GM18870 (cell line): ENCODE measurements around the gene ISM2.
"Not testable (repeated sequence)": the region's sequence is repeated elsewhere in the genome, so short reads cannot be mapped to it uniquely, and the experiment has no call there.

Experiments
- ATAC-seq: cut with Tn5 transposase; IDR thresholded peaks from one replicate; pipeline ENCODE4 v1.9.1; 2021; ENCODE audit warnings: moderate library complexity; ENCODE audit not compliant: unreplicated experiment

The ISM2 gene

DNA sequence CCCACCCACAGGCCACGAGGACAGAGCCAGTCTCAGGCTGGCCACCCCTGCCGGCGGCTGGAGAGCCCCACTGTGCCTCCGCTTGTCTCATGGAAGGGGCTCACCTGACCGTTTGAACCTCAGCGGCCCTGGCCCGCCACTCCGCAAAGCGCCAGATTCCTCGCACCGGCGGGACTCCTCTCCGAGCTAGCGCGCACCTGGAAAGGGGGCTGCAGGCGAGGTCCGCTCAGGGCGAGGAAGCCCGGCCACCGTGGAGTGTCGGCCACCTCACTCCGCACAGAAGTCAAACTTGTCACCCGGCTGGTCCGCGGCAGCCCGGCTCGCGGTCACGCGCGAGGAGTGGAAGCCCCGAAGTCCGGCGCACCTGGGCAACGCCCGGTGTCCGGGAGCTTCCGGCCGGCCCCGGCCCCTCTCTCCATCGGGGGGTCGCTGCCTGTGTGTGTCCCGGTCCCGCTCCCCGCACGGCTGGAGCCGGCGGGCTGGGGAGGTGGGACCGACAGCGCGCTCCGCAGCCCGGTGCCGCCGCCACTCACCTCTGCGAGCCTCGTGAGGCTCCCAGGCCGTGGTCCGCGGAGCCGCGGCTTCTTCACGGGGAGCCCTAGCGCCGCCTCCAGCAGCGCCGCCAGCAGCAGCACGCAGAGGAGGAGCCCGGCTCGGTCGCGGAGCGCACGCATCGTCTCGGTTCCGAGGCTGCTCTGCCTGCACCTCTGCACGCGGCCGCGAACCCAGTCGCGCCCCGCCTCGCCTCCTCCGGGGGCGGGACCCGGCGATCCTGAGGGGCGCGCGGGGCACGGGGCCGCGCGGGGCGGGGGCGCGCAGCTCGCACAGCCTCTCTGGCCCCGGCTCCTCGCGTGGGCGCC lies at the start of gene ISM2:
TSS of gene ISM2 (minus strand) at position 697 of the 860 bp plus-strand sequence. CDS start at position 674, 23 bp downstream.
- ATAC-seq = no peak

DNA sequence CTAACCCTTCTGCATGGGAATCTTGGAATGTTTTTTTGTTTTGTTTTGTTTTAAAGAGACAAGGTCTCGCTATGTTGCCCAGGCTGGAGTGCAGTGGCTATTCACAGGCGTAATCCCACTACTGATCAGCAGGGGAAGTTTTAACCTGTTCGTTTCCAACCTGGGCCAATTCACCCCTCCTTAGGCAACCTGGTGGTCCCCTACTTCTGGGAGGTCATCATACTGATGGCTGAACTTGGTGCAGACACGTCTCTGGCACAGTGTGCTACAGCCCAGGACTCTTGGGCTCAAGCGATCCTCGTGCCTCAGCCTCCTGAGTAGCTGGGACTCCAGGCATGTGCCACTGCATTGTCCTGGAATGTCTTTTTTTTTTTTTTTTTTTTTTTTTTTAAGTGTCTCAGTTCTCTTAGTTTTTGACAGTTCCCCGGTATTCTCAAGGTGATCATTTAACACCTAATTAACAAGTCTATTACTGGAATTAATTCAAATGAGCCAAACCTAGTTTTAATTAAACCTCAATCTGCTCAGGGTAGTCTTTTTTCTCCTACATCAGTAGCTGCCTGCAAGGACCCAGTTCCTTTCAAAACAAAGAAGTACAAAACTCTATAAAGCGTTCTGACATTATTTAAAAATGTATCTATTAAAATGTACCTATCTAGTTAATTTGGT lies 49.0 kb upstream of the ISM2 start:
- no peak for ATAC-seq

- not testable (repeated sequence) for ATAC-seq
Measured at GRCh38 chr14:77545171-77545570, 46.6 kb upstream of the ISM2 start.

DNA sequence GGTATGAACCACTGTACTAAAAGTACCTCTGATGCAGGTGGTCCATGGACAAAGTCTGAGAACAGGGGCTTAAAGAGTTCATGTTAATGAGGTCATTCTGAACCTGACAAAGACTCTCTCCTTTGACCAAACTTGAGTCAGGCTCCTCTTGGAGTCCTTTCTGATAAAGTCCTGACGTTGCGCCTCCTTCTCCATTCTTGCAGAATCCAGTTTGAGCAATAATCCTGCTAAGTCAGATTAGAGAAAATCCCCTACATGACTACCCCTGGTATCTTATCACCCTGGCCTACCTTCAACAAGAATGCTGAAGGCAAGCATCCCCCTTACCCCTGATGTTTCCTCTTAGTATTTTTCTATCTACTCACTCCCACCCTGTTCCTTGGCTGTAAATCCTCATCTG lies 46.0 kb upstream of the ISM2 start:
- no peak for ATAC-seq

- ATAC-seq = no peak
Measured at GRCh38 chr14:77543637-77544334, 45.2 kb upstream of the ISM2 start.

DNA sequence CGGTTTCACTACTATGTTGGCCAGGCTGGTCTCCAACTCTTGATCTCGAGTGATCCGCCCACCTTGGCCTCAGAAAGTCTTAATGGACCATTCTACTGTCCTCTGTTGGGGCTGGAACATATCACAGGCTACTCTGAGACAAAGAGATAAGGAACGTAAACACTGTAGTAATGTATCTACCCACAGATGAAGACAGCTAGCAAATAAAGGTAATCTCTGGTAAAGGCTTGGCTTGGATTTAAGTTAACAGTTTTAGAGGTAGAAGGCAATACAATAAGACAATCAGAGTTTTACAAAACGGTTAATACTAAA lies 44.6 kb upstream of the ISM2 start:
- ATAC-seq = no peak

GRCh38 chr14:77542421-77543239 lies 44.0 kb upstream of the ISM2 start:
- ATAC-seq = no peak

- peak; percentile 81 for ATAC-seq
Measured at GRCh38 chr14:77541905-77542304, 43.3 kb upstream of the ISM2 start.

DNA sequence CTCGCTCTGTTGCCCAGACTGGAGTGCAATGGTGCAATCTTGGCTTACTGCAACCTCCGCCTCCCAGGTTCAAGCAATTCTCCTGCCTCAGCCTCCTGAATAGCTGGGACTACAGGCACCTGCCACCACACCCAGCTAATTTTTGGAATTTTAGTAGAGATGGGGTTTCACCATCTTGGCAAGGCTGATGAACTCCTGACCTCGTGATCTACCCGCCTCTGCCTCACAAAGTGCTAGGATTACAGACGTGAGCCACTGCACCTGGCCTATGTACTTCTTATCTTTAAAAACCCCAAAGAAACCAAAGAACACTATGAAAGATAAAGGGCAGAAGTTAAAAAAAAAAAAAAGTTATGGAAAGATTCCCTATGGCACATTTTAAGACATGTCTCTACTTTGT lies 38.3 kb upstream of the ISM2 start:
- not testable (repeated sequence) for ATAC-seq

GRCh38 chr14:77531071-77531470 lies 32.5 kb upstream of the ISM2 start:
- no peak for ATAC-seq

DNA sequence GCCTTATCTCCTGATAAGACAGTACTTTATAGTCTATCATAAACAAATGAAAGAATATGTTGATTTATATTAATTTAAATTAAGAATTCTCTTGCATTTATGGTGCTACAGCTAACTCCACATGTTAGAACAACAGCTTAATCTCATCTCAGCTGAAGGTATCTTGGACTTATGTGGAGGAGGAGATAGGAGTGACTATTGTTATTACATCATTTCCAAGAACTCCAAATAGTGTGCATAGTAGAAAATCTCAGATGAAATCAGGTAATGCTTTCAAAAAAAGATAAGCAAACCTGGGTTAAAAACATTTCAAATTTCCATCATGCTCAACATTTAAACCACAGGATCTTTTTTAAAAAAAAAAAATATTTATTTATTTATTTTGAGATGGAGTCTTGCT lies 31.3 kb upstream of the ISM2 start:
- ATAC-seq = no peak

DNA sequence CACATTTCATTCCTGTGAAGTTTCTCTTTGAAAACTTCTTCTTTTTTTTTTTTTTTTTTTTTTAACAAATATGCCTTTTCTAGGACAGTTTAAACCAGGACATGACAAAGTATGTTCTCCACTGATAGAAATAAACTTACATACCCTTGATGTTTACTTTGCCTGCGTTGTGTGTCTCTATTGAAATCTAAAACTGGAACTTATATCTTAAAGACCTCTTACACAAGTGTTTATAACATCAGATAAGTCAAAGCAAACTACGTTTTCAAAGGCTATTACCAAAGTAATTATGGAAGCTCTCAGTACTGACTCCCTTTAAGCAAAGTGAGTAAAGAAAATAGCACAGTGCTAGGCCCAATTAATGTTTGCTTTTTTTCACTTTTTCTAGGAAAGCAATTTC lies 30.6 kb upstream of the ISM2 start:
- ATAC-seq = no peak

- ATAC-seq = not testable (repeated sequence)
Measured at GRCh38 chr14:77528701-77529100, 30.1 kb upstream of the ISM2 start.

DNA sequence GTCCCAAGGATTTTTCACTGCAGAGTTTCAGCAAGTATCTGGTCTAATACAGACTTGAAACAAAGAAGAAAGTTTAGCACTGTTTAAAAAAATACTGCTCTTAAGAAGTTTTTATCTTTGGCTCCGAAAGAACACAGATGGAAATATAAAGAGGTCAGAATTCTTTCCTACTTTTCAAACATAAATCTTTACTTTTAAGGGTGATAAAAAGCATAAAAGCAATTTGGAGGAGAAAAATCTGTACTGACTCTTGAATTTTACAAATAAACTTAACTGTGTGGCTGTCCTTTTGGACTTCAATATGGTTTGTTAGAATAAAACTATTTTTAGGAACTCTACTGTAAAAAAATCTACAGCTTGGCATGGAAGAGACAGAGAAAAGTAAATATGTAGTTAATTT lies 27.6 kb upstream of the ISM2 start:
- no peak for ATAC-seq

DNA sequence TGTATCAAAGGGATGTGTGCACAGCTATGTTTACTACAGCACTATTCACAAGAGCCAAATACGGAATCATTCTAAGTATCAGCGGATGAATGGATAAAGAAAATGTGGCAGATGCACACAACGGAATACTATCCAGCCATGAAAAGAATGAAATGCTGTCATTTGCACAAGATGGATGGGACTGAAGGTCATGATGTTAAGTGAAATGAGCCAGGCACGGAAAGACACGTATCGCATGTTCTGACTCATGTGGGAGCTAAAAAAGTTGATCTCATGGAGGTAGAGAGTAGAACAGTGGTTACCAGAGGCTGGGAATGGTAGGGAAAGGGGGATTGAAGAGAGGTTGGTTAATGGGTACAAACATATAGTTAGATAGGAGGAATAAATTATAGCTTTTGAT lies 25.9 kb upstream of the ISM2 start:
- no peak for ATAC-seq

GRCh38 chr14:77523109-77523508 lies 24.5 kb upstream of the ISM2 start:
- no peak for ATAC-seq

DNA sequence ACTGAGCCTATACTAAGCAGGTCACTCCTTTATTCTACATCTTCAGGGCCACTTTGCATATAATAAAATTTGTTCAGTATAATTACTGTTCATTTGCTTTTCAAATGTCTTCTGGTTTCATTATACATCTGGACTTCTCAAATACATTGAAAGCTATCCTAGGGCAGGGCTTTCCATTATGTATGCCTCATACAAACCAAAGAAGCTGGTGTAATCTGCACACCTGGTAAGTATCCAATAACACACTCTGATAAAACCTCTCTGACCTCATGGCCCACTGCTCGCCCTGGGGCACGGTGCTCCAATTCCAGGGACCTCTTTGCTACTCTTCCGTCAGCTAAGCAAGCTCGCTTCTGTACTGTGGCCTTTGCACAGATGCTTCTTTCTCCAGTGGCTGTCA lies 21.9 kb upstream of the ISM2 start:
- no peak for ATAC-seq

DNA sequence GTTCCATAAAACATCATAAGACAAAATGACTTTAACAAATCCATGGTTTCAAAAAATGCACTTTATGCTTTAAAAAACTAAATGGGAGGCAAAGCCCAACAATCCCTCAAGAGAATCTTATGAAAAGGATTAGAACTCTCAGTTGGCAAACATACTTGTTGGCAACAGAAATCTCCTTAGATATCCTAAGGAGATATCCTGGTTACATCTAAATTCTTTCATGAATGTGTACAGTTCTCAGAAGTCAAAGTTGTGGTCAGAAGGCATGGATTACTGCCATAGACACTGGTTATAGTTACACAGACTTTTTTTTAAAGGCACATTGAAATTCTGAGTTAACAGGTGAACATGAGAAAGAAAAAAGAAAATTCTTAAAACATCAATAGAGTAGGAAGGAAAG lies 17.5 kb upstream of the ISM2 start:
- ATAC-seq = no peak

- no peak for ATAC-seq
Measured at GRCh38 chr14:77511486-77512162, 13.0 kb upstream of the ISM2 start.

DNA sequence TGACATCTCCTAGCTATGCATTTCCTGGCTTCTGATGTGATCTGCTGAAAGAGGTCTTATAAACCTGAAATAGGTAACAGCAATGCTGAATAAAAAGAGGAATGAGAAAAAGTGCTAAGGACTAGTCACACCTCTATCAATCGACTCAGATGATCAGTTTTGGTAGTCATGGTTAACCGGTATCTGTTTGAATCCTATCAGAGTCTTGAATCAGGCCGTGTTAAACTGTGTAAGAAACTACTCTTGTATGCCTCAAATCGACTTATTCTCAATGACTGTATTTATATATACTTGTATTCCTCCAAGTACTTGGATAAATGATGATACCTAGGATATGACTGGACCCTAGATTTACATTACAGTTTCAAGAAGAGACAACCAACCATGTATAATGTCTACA lies 10.8 kb upstream of the ISM2 start:
- no peak for ATAC-seq

- no peak for ATAC-seq
Measured at GRCh38 chr14:77508876-77509275, 10.3 kb upstream of the ISM2 start.
